Measurements from ENCODE around the gene ERO1A. TPM values are rescaled to one million over a fixed set of nuclear protein-coding genes. Genes with fewer than 3 reads are reported as not detected.

ERO1A gene, protein sequence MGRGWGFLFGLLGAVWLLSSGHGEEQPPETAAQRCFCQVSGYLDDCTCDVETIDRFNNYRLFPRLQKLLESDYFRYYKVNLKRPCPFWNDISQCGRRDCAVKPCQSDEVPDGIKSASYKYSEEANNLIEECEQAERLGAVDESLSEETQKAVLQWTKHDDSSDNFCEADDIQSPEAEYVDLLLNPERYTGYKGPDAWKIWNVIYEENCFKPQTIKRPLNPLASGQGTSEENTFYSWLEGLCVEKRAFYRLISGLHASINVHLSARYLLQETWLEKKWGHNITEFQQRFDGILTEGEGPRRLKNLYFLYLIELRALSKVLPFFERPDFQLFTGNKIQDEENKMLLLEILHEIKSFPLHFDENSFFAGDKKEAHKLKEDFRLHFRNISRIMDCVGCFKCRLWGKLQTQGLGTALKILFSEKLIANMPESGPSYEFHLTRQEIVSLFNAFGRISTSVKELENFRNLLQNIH
- total RNA-seq, result 71.7 and 87.6 TPM in 2 replicates

DNA sequence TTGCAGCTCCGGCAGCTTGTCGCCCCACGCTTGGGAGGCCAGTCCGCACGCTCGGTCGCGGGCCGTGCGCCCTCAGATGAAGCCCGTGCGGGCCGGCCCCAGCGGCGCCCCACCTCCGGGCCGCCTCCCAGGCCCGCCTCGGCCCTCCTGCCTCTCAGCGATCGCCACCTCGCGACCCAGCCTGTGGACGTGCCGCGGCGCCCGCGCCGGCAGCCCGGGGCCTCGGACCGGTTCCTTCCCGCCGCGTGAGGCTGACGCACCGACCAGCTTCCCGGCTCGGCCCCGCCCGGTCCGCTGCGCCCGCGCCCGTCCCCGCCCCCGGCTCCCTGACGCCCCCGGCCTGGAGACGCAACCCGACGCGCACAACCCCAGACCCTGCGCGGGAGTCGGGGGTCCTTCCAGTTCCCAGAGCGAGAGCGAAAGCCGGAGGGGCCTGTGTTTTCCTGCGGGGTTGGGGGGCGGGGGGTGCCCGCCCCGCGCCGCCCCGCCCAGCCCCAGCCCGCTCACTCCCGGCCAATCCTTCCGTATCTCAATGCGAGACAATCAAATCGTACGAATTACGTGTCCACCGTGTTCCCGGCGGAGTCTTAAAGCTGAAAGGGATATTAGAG lies at the start of gene ERO1A:
TSS of gene ERO1A (minus strand) at position 78 of the 611 bp plus-strand sequence. CDS start at position 1, 77 bp downstream.

DNA sequence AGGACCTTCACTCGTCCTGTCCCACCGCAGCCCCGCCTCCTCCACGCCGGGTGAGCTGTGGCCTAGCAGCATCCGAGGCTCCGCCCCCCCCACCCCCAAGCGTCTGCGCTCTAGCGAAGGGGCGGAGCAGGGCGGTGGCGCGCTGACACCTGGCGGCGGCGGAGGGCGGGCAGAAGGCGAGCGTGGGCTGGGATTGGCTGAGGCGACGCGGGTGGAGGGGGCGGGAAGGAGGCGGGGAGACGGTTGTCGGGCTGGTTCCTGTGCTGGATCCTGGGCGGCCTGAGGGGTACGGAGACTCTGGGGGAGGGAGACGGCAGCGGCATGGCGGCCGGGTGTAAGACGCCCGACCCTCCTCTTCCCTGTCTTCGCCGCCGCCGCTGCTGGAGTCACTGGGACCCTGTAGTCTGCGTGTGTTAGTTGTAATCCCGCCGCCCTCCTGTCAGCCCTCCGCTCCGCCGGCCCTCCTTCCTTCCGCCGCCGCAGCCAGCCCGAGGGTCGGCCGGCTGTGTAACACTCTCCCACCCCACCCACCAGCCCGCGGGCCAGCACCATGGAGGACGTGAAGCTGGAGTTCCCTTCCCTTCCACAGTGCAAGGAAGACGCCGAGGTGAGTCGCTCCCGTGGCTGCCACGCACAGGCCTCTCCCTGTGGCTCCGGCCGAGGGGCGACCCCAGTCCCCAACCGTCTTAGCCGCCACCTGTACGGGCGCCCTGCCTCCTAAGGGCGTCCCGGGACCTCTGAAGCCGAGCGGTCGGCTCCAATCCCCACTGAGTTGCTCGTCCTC lies 34.8 kb upstream of the ERO1A start, which contains the start of gene STYX:
TSS of gene STYX (plus strand) at position 242 of the 784 bp plus-strand sequence. CDS start at position 551, 309 bp downstream.

DNA sequence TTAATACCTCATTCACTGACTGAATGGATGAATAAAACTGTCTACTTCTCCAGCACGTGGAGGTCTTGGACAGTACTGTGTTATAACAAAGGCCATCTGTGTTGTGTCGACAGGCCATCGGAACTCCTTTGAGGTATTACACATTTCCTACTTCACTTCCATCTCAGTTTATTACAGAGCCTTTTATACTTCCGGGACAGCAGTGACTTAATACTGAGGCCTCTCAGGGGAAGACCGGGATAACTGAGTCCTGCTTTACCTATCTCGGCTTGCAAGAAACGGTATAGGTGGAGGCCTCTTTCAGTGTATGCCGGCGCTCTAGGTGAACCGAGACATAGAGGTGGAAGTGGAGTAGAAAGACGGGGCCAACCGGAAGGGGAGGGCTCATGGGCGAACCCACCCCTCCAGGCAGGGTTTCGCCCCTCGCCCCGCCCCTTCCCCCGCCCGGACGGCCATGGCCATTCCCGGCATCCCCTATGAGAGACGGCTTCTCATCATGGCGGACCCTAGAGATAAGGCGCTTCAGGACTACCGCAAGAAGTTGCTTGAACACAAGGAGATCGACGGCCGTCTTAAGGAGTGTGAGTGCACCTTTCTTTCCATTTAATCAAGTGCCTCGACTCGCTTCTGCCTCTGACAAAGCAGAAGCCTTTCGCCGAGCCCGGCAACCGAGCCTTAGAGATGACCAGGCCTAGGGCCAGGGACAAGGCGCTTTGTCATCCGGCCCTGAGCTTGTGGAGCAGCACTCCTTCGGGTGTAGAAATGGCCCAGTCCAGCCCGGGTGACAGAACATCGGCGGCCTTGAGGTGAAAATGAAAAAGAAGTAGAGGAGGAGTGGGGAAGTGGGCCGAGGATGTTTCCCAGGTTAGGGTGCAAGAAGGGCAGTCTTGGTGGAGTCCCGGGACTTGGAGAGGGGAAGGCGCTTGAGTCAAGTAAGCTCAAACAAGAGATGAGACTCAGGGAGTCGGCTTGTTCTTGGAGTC lies 11.7 kb upstream of the ERO1A start, which contains the start of gene PSMC6:
TSS of gene PSMC6 (plus strand) at position 477 of the 983 bp plus-strand sequence. CDS start at position 497, 20 bp downstream.

Other genes with a start within 250 kb of the ERO1A start
- gene TXNDC16, start 143.1 kb downstream of the ERO1A start, total RNA-seq, result 3.9 and 4.0 TPM in 2 replicates
- under 0.01 and 0.59 TPM in 2 replicates for gene GPR137C, start 142.7 kb downstream of the ERO1A start, total RNA-seq
- gene PSMC6, start 11.6 kb upstream of the ERO1A start, total RNA-seq, result 66.1 and 72.3 TPM in 2 replicates
- gene STYX, start 34.6 kb upstream of the ERO1A start, total RNA-seq, result 23.1 and 25.2 TPM in 2 replicates
- 81.2 and 149 TPM in 2 replicates for gene GNPNAT1, start 96.0 kb upstream of the ERO1A start, total RNA-seq

Data from subcutaneous preadipocyte (primary cell).